AG09309 (cell line): Measurements from ENCODE around the gene C4orf54.

Source experiments
- DNase-seq: peaks from one replicate; pipeline ENCODE4 v3.0.0-alpha.2; 2010; ENCODE audit warnings: low read depth
- H3K4me3 ChIP-seq: 2 replicates; pipeline ENCODE4 v1.5.1; 2011; ENCODE audit warnings: mild to moderate bottlenecking, low read depth, low read length, moderate library complexity; ENCODE audit not compliant: control insufficient read depth
- CTCF ChIP-seq: IDR thresholded peaks from 2 replicates; pipeline ENCODE4 v1.5.1; 2011; ENCODE audit warnings: mild to moderate bottlenecking, low read depth, low read length, inconsistent platforms; ENCODE audit not compliant: insufficient read depth, control insufficient read depth; ENCODE audit errors: missing control alignments

C4orf54 gene

DNA sequence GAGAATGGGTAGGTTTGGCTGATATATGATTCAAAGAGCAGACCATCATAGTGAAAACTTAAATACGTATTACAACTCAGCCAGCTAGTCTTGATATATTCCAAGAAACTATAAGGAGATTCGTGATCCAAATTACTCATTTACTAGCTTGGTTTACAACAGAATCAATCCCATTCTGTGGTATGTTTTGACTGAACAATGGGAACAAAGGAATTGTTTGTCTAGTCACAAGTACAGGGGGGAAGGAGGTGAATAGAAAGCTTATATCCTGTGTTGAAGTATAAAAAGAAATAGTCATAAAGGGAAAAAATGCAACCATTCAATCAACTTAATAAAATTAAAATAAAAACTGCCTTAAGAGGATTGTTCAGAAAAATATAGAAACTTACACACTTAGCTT is 17.0 kb downstream of the C4orf54 start:
- no peak for TF ChIP-seq CTCF
- no peak overlapping the region for H3K4me3 ChIP-seq
- no peak for DNase-seq

DNA sequence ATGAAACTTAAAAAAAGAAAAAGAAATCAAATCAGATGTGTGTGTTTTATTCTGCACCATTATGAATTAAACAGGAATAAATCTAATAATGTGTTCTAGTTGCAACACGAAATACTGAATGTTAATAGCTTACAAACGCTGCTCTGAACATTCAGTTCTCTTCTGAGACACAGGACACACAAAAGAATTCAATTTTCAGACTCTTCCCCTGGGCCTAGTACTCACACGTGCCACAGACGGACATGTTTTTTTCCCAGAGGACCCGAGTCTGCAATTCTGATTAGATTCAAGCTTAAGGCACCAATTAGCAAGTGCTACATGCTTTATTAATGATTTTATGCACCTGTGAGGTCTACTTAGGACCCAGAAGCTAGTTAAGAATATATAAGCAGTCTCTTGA is 20.5 kb downstream of the C4orf54 start:
- TF ChIP-seq CTCF = no peak
- no peak overlapping the region for H3K4me3 ChIP-seq

DNA sequence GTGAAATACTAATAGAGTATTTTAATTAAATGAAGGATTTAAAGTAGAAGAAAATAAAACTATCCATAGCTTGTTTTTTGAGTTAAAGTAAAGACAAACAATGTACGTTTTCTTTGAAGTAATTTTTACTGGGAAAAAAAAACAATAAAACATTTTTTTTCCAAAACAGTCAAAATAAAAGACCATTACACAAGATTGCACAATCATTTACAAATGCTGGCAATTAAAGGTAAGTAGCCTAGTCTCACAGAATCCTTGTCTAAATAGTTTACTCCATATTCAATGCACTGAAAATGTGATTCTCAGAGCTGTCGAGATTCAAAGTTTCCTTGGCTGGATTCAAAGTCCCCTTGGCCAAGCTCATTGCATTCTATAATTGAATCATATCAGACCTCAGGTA is 21.2 kb downstream of the C4orf54 start:
- TF ChIP-seq CTCF = no peak
- no peak overlapping the region for H3K4me3 ChIP-seq
- no peak for DNase-seq

More for the DNA sequence above, 20.5 kb downstream of the C4orf54 start:
- DNase-seq = no peak

GRCh38 chr4:99635601-99636000 is 22.0 kb downstream of the C4orf54 start:
- H3K4me3 ChIP-seq = no peak overlapping the region
- TF ChIP-seq CTCF = no peak
- DNase-seq = no peak

- TF ChIP-seq CTCF = no peak
- no peak overlapping the region for H3K4me3 ChIP-seq
- DNase-seq = no peak
Measured at GRCh38 chr4:99634742-99635360, 22.8 kb downstream of the C4orf54 start.

GRCh38 chr4:99633772-99634171 is 23.9 kb downstream of the C4orf54 start:
- no peak for TF ChIP-seq CTCF
- no peak overlapping the region for H3K4me3 ChIP-seq

GRCh38 chr4:99630857-99631360 is 26.7 kb downstream of the C4orf54 start:
- no peak overlapping the region for H3K4me3 ChIP-seq
- DNase-seq = no peak
- TF ChIP-seq CTCF = no peak

More at GRCh38 chr4:99633772-99634171, 23.9 kb downstream of the C4orf54 start:
- DNase-seq = no peak
